Activated effector memory CD4-positive, alpha-beta T cell treated with Interleukin-2 at 50 U/mL for 16 hours (primary cell): ENCODE results near the gene RBP3.

Experiments used
- DNase-seq: peaks from one replicate; pipeline ENCODE4 v3.0.0-alpha.2; 2020

The RBP3 gene

DNA sequence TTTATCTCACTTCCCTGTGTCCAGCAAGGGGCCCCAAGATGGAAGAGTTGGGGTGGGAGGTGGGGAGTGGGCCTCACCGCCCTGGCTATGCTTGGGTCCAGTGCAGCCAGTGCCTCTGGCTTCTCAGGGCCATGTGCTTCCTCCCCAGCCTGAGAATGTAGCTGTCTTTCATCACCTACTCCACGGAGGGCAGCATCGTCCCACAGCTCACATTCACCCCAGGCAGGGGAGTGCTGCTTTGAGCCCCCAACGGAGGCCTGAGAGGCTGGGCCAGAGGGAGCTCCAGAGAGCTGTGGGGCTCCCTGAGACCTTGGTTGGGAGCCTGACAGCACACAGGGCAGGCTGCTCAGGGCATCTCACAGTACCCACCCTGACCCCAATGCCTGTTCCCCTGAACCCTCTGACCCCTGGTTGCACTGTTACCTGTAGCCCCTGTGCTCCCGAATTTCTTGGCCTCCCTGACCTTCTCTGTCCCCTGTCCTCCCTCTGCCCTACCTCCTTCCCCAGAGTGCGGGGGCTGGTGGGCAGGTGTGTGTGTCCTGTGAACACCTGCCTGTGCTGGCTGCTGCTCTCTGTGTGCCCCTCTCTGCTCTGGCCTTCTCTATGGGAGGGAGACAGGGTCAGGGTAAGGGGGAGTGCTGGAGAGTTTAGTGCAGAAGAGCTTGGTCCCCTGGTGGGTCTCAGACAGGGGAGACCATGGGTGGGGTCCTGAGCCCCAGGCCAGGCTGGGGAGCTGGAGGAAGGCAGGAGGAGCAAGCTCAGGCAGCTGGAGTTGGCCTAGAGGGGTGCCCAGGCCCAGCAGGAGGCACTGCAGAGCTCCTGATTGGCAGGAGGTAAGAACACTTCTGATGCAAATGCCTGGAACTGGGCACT lies 55.5 kb downstream of the RBP3 start:
- no peak for DNase-seq

DNA sequence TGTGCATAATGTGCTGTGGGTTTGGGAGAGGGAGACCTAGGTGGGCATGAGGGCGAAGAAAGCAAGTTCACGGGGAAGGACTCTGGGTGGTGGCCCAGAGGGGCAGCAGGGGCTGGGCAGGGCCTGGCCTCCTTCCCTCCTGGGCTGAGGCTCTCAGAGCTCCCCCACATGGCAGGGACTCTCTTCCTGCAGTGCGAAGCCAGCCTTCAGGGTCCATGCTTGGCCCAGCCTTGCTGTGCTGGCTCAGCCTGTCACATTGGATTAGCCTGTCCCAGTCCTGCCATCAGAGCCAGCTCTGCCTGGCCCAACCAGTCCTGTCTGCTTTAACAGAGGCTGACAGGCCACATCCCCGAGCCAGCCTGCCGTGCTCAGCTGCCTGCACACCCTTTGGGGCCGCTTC lies 56.3 kb downstream of the RBP3 start:
- no peak for DNase-seq

DNA sequence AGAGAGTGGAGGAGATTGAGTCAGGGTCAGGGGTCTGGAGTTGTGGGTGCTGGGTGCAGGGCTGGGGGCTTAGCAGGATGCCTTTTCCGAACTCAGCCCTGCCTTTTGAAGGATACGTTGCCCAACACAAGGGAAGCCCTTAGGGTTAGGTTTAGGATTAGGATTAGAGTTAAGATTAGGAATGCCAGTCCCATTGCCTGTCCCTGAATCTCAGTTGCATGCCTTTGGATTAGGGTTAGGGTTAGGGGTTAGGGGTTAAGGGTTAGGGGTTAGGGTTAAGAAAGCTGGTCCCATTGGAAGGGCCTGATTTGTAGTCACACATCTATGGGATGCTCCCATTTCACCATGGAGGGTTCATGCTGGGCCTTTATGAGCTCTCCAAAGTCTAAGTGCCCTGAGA lies 56.8 kb downstream of the RBP3 start:
- DNase-seq = no peak

DNA sequence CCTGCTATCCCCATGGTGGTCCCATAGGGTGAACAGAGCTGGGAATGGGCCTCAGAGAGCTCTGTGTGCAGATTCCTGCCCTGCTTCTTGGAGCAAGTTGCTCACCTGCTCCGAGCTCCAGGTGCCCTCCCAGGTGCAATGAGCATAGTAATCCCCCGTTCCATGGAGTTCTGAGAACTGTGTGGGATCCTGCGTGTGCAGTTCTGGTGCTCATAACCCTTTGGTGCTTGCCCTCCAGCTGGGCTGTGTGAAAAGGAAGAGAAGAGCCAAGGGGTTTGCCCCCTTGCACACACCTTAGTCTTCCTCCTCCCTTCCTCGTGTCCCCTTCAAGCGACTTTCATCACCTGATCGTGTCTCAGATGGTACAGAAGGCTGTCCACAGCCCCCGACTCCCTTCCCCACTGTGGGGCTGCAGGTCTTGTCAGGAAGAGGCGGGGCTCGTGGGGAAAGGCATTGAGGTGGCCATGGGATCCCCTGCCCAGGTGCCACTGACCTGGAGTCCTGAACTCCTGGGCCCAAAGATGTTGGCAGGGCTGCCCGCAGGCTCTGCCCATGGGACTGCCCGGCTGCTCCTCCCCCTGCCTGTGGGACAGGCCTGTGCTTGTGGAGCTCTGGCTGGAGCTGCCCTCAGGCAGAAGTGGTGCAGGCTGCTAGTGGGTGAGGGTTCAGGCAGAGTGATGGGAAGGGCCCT lies 57.8 kb downstream of the RBP3 start:
- no peak for DNase-seq

DNA sequence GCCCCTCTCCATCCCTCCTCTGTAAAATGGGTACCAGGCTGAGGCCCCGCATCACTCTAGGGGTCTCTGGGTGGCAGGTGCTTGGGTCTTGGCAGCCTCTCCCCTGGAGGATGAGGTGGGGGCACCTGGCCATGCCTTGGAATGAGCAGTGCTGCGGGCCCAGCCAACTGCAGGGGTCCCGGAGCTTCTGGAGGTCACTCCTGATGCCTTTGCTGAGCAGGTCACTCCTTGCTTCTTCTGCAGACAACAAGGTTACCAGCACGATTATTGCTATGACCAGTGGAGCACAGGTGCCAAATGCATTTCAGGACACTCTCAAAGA lies 58.3 kb downstream of the RBP3 start:
- no peak for DNase-seq

DNA sequence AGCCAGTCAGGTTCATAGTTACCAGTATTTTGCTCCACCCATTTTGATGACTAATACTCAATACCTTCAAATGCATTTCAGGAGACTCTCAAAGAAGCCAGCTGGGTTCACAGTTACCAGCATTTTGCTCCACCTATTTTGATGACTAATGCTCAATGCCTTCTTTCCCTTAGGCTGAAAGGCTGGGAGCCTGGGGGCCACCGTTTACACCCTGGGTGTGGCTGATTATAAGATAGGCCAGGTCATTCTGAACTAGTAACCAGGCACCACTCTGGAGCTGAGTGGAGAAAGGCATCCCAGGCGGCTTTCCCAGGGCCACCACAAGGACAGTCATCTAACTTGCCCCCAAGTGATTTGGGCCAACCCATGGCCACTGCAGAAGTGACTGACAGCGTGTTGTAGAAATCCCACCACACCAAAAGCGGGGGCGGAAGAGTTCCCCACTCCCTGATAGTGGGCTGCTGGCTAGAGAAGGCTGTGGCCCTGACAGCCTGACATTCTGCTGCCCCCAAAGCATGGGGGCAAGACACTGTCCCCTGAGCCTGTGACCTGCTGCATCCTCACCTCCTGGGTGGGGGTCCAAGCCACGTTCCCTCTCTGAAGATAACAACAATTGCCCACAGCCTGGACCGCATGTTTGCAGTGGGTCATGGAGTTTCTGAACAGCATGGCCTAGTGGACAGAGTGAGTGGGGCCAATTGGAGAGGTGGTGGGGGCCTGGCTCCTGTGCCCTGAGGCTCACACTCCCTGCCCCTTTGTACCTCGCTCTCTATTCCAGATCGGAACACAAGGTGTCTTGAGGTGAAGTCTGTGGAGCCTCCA lies 58.9 kb downstream of the RBP3 start:
- no peak for DNase-seq
